NK-92 (cell line): ENCODE results near the gene FAM83D.
"Not testable (repeated sequence)": the region's sequence is repeated elsewhere in the genome, so short reads cannot be mapped to it uniquely, and the experiment has no call there.

Source experiments
- DNase-seq: peaks from one replicate; lab custom pipeline; 2025; ENCODE audit not compliant: unreplicated experiment; lab: John Stamatoyannopoulos, UW

FAM83D gene

GRCh38 chr20:38932457-38933120, 6.4 kb downstream of the FAM83D start:
- no peak for DNase-seq

- no peak for DNase-seq
Observed at GRCh38 chr20:38934530-38934929, 8.3 kb downstream of the FAM83D start.

- no peak for DNase-seq
Observed at GRCh38 chr20:38935285-38935684, 9.1 kb downstream of the FAM83D start.

- DNase-seq, result no peak
Observed at GRCh38 chr20:38935967-38936407, 9.8 kb downstream of the FAM83D start.

GRCh38 chr20:38937000-38937399, 10.8 kb downstream of the FAM83D start:
- no peak for DNase-seq

- DNase-seq, result no peak
Observed at GRCh38 chr20:38937978-38938473, 11.8 kb downstream of the FAM83D start.

- no peak for DNase-seq
Observed at GRCh38 chr20:38939686-38940085, 13.5 kb downstream of the FAM83D start.

- no peak for DNase-seq
Observed at GRCh38 chr20:38940644-38941043, 14.4 kb downstream of the FAM83D start.

- no peak for DNase-seq
Observed at GRCh38 chr20:38941726-38942389, 15.6 kb downstream of the FAM83D start.

GRCh38 chr20:38945012-38945411, 18.8 kb downstream of the FAM83D start:
- DNase-seq, result no peak

GRCh38 chr20:38946836-38947235, 20.6 kb downstream of the FAM83D start:
- DNase-seq, result no peak

GRCh38 chr20:38947931-38948362, 21.7 kb downstream of the FAM83D start:
- no peak for DNase-seq

- DNase-seq, result no peak
Observed at GRCh38 chr20:38950254-38950653, 24.0 kb downstream of the FAM83D start.

- DNase-seq, result no peak
Observed at GRCh38 chr20:38951611-38952010, 25.4 kb downstream of the FAM83D start.

- no peak for DNase-seq
Observed at GRCh38 chr20:38952153-38952552, 25.9 kb downstream of the FAM83D start.

- no peak for DNase-seq
Observed at GRCh38 chr20:38953630-38954340, 27.6 kb downstream of the FAM83D start.

- no peak for DNase-seq
Observed at GRCh38 chr20:38957235-38957876, 31.1 kb downstream of the FAM83D start.

- DNase-seq, result no peak
Observed at GRCh38 chr20:38957915-38958485, 31.8 kb downstream of the FAM83D start.

- not testable (repeated sequence) for DNase-seq
Observed at GRCh38 chr20:38960187-38960687, 34.0 kb downstream of the FAM83D start.

GRCh38 chr20:38961530-38962043, 35.4 kb downstream of the FAM83D start:
- no peak for DNase-seq
